NCI-H2107 treated with DMSO at 0.1 percent for 48 hours (cell line): ENCODE data around the gene FAM117B.
"Not testable (repeated sequence)": the region's sequence is repeated elsewhere in the genome, so short reads cannot be mapped to it uniquely, and the experiment has no call there.

Source experiments
- DNase-seq: peaks from one replicate; lab custom pipeline; 2025; ENCODE audit not compliant: unreplicated experiment; lab: John Stamatoyannopoulos, UW

FAM117B gene

DNA sequence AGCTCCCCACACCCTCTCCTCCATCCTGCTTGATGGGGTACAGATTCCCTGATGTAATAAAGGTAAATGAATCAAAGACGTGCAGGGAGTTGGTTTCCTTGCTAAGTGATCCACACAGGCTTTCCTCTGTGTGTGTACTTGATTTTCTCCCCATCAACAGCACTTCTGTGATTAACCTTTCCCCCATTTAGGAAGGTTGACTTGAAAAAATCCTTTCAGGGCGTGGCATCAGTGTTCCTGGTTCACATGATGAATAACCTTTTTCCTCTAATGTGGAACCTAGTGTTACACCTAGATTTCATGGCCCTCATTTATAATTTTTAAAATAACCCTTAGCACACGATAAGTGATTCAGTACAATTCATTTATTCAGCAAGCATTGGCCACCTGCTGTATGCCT lies 121.8 kb downstream of the FAM117B start:
- DNase-seq, result no peak

DNA sequence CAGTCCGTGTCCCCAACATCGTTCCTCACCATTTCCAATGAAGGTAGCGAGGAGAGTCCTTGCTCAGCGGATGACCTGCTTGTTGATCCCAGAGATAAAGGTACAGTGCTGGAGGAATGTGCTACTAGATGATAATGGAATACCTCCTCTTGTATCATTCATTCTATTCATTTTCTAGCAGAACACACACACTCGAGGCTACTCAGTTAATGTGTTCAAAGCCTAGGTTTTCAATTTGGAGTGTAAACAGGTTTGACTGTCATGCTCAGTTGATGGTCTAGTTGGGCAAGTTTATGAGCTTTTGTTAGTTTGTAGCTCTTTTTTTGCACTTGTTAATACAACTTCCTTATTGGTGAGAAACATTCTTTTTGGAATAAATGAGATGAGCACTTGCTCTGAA lies 122.6 kb downstream of the FAM117B start:
- no peak for DNase-seq

DNA sequence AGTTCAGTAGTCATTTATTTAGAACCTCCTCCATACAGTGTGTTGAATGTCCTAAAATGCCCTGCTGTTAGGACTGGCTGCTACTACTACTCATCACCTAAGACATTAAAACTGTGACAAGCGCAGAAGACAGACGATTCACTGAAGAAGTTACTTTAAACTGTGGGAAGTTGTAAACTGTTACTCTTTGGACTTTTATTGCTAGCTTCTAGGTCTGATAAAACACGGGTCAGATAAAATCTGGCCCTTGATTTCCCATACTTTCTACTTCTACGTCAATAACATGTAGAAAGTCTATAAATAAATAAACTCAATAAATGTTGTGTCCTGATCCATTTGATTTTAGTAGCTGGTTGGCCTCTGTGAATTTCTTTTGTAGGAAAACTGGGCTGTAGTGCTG lies 123.4 kb downstream of the FAM117B start:
- DNase-seq, result no peak

DNA sequence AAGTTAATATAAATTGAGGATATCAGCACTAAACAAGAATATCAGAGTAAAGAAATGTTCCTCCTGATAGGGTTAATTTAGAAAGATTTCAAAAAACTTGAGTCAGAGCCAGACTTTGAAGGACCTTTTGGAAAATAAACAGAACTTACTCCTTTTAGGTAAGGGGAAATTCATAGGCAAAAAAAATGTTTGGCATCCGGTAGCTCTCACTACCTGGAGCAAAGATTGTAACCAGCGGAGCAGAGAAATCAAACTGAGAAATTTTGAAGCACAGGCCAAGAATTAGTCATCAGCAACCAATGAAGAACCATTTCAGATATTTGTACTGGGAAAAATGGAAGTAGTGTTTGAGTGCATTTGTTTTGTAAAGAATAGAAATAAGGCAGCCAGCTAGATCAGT lies 123.8 kb downstream of the FAM117B start:
- DNase-seq, result no peak

DNA sequence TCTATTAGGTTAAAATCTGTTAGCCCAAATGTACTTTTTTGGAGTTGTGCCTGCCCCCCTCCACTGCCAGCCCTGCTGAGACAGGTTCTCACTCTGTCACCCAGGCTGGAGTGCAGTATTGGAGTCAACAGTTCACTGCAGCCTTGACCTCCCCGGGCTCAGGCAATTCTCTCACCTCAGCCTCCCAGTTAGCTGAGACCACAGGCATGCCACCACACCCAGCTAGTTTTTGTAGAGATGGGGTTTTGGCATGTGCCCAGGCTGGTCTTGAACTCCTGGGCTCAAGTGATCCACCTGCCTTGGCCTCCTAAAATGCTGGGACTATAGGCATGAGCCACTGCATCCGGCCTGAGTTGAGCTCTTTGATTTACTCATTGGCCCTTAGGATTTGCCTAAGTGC lies 126.1 kb downstream of the FAM117B start:
- DNase-seq, result no peak

DNA sequence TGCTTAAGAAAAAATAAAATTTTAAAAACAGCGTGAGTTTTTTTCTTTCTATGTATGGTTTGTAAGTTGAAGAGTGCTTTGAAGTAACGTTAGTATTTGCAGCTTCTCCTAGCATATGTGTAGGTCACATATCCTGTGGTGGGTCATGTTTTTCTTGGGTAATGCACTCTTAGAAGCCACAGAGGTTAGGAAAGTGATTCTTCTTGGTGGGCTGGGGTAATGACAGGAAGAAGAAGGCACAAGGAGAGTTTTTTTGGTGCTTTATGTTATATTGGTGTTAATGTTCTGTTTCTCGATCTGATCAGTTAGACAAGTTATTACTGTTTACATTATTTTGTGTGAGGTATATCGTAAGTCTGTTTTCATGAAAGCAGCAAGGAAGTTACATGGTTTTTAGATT lies 127.8 kb downstream of the FAM117B start:
- DNase-seq, result no peak

DNA sequence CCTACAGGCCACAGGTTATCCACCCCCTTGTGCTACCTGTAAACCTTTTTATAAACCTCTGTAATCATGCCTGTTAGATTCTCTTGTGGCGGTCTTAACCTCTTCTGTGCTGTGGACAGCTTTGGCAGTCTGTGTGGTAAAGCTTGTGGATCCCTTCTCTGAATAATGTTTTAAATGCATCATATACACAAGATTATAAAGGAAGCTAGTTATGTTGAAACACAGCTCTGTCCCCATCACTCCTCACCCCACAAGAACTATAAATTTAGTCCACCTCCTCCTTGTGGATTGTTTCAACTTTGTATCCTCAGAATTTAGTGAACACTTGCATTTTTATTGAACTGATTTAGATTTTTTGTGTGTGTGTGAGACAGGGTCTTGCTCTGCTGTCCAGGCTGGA lies 129.1 kb downstream of the FAM117B start:
- DNase-seq, result no peak

DNA sequence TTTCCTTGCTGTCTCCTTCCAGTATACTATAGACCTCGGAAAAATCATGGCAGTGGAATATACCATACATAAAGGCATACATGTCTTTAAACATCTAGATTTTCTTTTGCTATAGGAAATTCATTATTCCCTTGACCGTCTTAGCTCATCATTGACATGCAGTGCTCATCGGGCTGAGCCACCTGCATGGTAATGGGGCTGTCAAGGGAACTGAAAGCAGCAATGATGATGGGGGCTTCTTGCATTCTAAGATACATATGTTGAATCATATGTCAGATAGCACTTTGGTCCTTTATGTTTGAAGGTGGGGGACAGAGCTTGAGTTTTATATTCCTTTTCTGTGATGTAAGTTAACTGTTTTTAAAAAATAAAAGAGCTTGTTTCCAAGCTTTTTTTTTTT lies 130.2 kb downstream of the FAM117B start:
- DNase-seq, result no peak

DNA sequence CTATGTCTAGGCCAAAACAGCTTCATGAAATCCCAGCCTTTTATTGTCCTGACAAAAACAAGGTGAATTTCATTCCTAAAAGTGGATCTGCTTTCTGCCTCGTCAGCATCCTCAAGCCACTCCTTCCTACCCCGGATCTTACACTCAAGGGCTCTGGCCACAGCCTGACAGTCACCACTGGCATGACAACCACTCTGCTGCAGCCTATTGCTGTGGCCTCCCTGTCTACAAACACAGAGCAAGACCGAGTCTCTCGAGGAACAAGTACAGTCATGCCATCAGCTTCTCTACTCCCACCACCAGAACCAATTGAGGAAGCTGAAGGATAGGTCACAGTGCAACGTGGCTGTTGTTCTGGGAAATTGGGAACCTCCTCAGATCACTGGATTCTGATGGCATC lies 130.7 kb downstream of the FAM117B start:
- DNase-seq, result no peak

DNA sequence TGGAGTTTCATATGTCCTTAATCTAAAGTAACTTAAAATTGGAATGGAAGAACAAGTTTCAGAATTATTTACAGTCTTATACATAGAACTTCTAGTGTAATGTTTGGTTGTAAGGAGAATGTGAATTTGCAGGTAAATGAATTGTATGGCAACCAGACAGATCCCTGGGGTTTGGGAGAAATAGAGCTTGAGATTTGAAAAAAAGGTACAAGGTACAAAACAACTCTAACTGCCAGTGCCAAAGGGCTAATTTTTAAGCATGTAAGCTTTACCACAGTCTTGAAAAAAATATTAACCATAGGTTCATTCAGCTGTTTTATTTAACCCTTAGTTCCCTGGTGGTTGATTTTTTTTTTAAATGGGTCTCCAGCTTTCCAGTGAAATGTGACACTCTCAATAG lies 133.5 kb downstream of the FAM117B start:
- no peak for DNase-seq

DNA sequence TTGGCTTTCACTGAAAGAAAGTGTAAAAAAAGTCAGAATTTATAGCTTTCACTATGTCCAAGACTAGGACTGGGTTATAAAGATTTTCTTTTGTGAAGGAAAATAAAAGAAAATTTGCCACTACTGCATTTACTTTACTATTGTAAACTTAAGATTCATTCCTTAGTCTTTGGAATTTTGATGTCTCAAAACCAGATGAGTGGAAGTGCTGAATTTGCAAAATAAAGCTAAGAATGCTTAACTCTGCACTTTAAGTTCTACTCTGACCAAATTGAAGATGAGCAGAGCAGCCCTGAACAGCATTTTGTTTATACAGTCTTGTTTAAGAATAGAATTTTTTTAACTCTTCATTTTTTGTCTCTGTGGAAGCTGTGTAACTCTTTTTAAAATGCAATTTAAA lies 134.4 kb downstream of the FAM117B start:
- no peak for DNase-seq

DNA sequence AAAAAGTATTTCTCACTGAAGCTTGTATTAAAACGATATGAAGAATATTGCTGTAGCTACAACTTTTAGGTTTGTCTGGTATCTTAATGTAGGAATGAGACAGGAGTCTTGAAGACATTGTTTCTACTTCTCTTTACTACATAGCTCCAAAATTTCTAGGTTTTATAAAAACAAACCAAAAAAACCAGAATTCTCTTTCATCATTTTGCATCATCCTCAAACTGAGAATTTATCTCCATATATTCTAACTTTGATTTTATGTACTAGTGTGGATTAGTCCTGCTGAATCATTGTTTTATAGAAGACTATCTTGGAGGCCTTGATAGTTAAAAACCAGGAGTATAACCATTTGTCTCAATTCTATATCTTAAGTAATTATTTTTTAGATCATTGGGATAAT lies 136.6 kb downstream of the FAM117B start:
- DNase-seq, result no peak

DNA sequence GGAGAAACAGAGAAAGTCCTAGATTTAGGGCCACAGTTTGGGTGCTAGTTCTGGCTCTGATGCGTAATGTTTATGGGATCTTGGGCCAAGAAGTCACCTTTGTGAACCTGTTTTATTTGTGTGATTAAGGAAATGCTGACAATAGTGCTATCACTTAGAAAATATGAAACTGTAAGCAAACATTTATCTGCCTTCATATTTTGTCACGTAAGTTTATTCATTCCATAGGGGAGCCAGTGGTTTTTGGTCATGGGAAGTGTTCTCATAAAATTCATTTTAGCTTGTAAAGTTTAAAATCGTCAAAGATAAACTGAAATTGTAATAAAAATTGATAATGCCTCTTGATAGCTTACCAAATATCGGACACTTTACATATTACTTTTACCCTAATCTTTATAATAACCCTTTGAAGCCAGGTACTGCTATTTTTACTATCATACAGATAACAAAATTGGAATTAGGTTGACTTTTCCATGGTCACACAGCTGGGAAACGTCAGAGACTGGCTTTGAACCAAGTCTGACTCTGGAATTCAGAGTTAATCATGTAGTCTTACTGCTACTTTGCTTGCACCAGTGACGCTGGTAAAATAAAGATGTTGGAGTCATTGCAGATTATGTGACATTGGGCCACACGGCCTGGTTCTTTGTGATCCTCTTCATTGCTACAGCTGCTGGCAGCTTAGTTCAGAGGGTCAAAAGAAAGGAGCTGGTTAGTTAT lies 137.1 kb downstream of the FAM117B start:
- DNase-seq, result no peak

DNA sequence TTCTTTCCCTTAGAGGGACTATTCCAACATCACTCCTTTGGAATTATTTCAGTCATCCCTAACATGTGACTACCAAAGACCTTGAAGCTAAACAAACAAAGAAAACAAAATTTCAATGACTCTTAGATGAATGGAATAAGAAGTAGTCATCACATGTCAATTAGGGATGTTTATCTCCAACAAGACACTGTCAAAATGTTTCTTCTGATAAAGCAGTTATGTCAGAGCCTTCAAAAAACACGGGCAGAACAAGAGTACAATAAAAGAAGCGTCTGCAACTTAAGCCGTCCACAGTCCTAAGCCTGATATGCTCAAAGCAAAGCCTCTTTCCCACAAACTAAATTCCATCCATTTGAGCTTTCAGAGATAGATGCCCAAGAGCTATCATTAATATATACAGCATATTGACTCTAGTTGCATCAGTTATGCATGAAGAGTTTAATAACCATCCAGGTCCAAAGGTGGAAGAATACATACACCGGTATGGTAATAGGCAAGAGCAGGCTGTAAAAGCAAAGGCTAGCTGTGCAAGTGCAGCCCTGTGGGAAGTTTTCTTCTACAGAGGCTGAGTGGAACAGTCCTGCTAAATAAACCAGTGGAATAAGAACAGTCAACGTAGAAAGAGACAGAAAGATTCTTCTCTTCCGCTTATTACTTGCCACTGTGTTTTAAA lies 138.7 kb downstream of the FAM117B start:
- no peak for DNase-seq

DNA sequence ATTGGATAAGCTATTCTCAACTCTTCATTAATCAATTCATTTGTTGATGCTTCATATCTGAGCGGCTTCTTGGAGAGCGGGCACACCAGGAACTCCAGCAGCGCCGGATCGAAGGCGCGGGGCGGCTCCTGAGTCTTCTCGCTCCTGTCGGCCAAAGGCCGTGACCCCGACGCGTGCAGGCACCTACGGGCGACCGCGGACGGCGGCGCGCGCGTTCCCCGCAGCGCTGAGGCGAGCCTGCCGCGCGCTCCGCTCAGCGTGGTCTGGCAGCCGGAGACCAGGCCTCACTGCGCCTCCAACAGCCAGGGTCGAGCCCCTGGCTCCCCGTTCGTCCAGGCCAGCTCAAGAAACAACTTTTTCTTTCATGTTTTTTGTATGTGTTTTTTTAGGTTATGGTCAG lies 139.3 kb downstream of the FAM117B start:
- DNase-seq, result no peak

DNA sequence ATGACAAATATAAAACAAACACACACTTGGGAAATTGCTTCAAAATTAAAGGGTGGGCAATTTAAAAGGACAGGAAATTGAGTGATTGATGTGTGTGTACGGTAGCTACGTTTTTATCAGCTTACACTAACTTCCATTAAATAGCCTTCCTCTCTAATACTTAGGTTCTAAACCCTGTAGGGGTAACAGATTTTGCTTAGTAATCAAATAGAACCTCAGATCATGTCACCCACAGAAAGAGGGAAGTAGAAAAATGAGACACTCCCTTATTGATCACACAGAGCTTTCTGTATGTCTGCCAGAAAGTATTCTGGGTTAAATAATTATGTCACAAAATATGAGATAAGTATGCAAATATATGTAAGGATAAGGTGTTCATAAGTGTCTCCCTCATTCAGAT lies 143.4 kb downstream of the FAM117B start:
- DNase-seq, result no peak

DNA sequence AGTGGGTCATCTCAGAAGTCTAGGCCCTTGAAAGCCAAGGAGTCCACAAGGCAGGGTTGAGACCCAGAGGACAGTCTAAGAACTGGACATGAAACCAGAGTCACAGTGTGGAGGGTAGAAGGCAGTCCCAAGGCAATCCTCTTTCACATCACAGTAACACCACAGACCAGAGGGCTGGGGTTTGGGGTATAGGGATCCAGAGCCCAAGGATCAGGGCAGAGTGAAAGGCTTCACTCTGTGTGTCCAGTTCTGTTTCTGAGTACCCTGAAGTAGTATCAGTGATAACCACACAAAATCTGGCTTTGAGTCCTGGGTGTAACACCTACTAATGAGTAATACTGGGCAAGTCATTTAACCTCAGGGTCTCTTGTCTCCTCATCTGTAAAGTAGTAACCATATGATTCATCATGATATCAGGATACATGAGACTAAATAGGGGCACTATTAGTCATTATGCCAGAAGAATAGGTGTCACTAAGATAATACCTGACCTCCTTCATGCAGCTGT lies 145.8 kb downstream of the FAM117B start:
- DNase-seq, result no peak

DNA sequence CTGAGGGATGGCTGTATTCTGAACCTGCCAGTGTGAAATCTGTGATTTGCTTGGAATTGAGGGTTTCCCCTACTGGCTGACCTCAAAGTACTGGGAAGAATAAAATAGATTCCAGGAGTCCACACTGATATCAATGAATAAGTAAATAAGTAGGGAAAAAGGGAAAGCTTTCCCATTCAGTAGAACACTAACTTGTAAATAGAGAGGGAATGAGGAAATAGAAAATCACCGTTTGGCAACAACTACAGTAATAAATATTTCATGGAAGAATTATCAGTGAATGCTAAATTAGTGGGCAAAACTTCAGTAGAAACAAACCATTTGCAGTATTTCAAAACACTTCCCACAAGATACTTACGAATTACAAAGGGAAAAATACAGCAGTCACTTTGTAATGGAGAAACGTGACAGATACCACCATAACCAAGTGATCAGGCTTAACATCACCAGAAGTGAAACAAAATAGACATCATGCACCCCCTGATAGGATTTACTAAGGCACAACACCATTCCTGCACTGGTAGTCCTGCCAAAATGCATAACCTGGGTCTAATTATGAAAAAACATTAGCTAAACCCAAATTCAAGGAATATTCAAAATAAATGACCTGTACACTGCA lies 148.3 kb downstream of the FAM117B start:
- no peak for DNase-seq

DNA sequence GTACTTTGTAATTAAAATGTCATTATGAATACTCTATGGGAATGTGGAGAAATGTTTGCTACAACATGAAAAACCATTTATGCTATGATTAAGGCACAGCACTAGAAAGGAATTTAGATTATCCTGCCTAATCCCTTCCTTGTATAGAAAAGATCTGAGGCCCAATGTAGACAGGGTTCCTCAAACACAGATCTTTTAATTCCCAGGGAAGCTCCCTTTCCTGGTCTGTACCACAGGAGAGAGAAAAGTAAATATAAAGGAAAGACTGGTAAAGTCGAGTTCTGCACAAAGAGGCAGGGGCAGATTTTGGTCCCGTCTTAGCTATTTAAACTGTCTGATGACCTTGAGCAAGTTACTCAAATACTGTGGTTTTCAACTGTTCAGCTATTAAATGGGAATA lies 152.1 kb downstream of the FAM117B start:
- DNase-seq, result no peak

DNA sequence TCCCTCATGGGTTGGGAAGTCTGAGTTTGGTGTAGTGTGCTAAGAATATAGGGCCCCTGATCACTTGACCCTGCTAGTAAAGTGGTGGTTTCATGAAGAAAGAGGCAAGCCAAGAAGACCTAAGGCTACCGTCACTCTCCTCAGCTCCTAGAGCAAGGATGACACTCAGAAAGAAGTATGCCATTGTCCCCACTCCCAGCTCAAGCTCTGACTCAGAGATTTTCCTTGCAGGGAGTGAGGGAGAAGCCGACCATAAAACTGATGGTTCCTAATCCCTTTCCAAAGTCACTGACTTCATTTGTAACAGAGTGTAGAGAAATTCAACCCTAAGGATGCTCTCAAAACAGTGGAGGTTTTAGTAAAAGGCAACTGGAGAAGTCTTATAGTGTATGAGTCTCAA lies 155.9 kb downstream of the FAM117B start:
- no peak for DNase-seq

DNA sequence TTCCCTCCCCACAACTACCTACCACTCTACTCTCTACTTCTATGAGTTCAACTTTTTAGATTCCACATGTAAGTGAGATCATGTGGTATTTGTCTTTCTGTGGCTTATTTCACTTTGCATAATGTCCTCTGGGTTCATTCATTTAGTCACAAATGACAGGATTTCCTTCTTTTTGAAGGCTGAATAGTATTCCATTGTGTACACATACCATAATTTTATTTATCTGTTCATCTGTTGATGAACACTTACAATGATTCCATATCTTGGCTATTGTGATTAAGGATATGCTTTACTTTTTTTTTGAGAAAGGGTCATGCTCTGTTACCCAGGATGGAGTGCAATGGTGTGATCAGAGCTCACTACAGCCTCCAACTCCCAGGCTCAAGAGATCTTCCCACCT lies 163.2 kb downstream of the FAM117B start:
- DNase-seq, result no peak

DNA sequence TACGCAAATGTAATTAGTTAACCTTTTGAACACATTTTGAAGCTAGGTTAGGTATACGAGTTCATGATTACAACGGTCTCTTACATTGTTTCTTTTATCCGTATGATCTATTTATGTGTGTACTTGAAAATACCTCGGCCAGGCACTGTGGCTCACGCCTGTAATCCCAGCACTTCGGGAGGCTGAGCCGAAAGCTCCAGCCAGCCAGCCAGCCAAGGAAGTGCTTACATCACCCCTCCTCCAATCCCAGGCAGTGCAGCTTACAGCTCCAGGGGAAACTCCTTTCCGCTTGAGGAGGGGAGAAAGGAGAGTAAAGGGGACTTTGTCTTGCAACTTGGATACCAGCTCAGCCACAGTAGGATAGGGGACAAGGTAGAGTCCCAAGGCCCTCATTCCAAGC lies 171.1 kb downstream of the FAM117B start:
- not testable (repeated sequence) for DNase-seq
